HG02852 (cell line): ENCODE data around the gene RGL1.
A peak's percentile ranks its signal among the peaks of the same experiment; 100 is the strongest.

Source experiments
- ATAC-seq: cut with Tn5 transposase; IDR thresholded peaks from one replicate; pipeline ENCODE4 v1.9.1; 2021; ENCODE audit warnings: mild to moderate bottlenecking, moderate library complexity; ENCODE audit not compliant: unreplicated experiment

The RGL1 gene

GRCh38 chr1:183884526-183884925 lies 79.6 kb downstream of the RGL1 start:
- ATAC-seq, result no peak

- ATAC-seq, result no peak
Measured at GRCh38 chr1:183885142-183885735, 80.3 kb downstream of the RGL1 start.

GRCh38 chr1:183886083-183886828 lies 81.3 kb downstream of the RGL1 start:
- no peak for ATAC-seq

- ATAC-seq, result no peak
Measured at GRCh38 chr1:183886853-183887252, 81.9 kb downstream of the RGL1 start.

GRCh38 chr1:183887826-183888819 lies 83.2 kb downstream of the RGL1 start:
- no peak for ATAC-seq

GRCh38 chr1:183889095-183889494 lies 84.2 kb downstream of the RGL1 start:
- ATAC-seq, result no peak

- ATAC-seq, result peak; percentile 90
Measured at GRCh38 chr1:183891158-183891856, 86.4 kb downstream of the RGL1 start.

GRCh38 chr1:183892351-183892793 lies 87.5 kb downstream of the RGL1 start:
- ATAC-seq, result no peak

- ATAC-seq, result no peak
Measured at GRCh38 chr1:183893561-183894289, 88.8 kb downstream of the RGL1 start.

- ATAC-seq, result no peak
Measured at GRCh38 chr1:183894290-183894565, 89.3 kb downstream of the RGL1 start.

- ATAC-seq, result no peak
Measured at GRCh38 chr1:183896466-183897048, 91.6 kb downstream of the RGL1 start.

GRCh38 chr1:183898001-183898396 lies 93.1 kb downstream of the RGL1 start:
- peak; percentile 19 for ATAC-seq

- ATAC-seq, result no peak
Measured at GRCh38 chr1:183898610-183899009, 93.7 kb downstream of the RGL1 start.

- ATAC-seq, result no peak
Measured at GRCh38 chr1:183901748-183902330, 96.9 kb downstream of the RGL1 start.

GRCh38 chr1:183903101-183903500 lies 98.2 kb downstream of the RGL1 start:
- no peak for ATAC-seq

GRCh38 chr1:183905508-183906113 lies 100.7 kb downstream of the RGL1 start:
- no peak for ATAC-seq

- ATAC-seq, result no peak
Measured at GRCh38 chr1:183907070-183907469, 102.2 kb downstream of the RGL1 start.

GRCh38 chr1:183908079-183908478 lies 103.2 kb downstream of the RGL1 start:
- ATAC-seq, result no peak

- ATAC-seq, result no peak
Measured at GRCh38 chr1:183909672-183910071, 104.8 kb downstream of the RGL1 start.
